Breast epithelium (tissue), 4 donors: ENCODE results near the gene RGS9. TPM values are rescaled to one million over a fixed set of nuclear protein-coding genes. Genes with fewer than 3 reads are reported as not detected.

Experiments used
- DNase-seq, 2 donors: peaks; one replicate each; pipeline ENCODE4 v3.0.0-alpha.2; 2019; ENCODE audit warnings: low spot score in 2 of 2
- H3K27ac ChIP-seq, 2 donors: fragments of 200-600 bp; sonication (generic) in 1 of 2; one replicate each; pipeline ENCODE4 v1.5.1; 2016 to 2019; ENCODE audit warnings: mild to moderate bottlenecking in 1 of 2
- H3K27me3 ChIP-seq, 2 donors: fragments of 200-600 bp; sonication (generic) in 1 of 2; one replicate each; pipeline versions ENCODE4 v1.5.1 to v1.6.0; 2017 to 2019; ENCODE audit warnings: control low read depth in 1 of 2, mild to moderate bottlenecking in 1 of 2
- H3K36me3 ChIP-seq: fragments of 200-600 bp; one replicate; pipeline ENCODE4 v1.5.1; 2019
- H3K4me1 ChIP-seq, 2 donors: fragments of 200-600 bp; sonication (generic); one replicate each; pipeline ENCODE4 v1.5.1; 2016 to 2019; ENCODE audit warnings: control low read depth in 1 of 2
- H3K4me3 ChIP-seq, 3 donors: fragments of 200-600 bp; sonication (generic); 1 replicate in 2 of 3; 2 replicates in 1 of 3; pipeline ENCODE4 v1.5.1; 2016 to 2019; ENCODE audit warnings: mild to moderate bottlenecking in 3 of 3, moderate library complexity in 2 of 3
- H3K9me3 ChIP-seq, 2 donors: fragments of 200-600 bp; sonication (generic) in 1 of 2; one replicate each; pipeline ENCODE4 v1.5.1; 2016 to 2019; ENCODE audit warnings: control low read depth in 1 of 2
- CTCF ChIP-seq, 3 donors: fragments of 450-650 bp; IDR thresholded peaks; one replicate each; pipeline ENCODE4 v1.5.1; 2016 to 2017; ENCODE audit warnings: antibody characterized with exemption in 3 of 3, mild to moderate bottlenecking in 3 of 3, moderate library complexity in 3 of 3
- POLR2A ChIP-seq: fragments of 450-650 bp; IDR thresholded peaks from one replicate; pipeline ENCODE4 v1.6.1; 2016; ENCODE audit warnings: antibody characterized with exemption, mild to moderate bottlenecking, moderate library complexity
- POLR2AphosphoS5 ChIP-seq, 3 donors: sonication (generic); formaldehyde crosslinking; IDR thresholded peaks; one replicate each; pipeline ENCODE4 v1.6.1; 2017; ENCODE audit warnings: antibody characterized with exemption in 3 of 3
- intact Hi-C: fragments of 100-400 bp; cut with DNase I; formaldehyde crosslinking; loops from one replicate; pipeline ENCODE4 v1.15.1; 2023; ENCODE audit warnings: low total_unique reads
- total RNA-seq, 3 donors: library from RNA; depleted of rRNA; stranded (reverse); fragments of >200 nt; gene quantifications; one replicate each; pipeline ENCODE4 v1.1.0, GENCODE V29; 2016

The RGS9 gene
- total RNA-seq, 3 donors from 2014 or later, result 1.6 to 6.9 (median 5.0) TPM

- DNase-seq, result no peak
- Histone ChIP-seq H3K4me3 (no peak overlapping the region), H3K27ac (no peak overlapping the region), H3K9me3 (no peaks in the 10 kb centered on the region), H3K36me3 (no peaks in the 10 kb centered on the region), H3K27me3 (no peaks in the 10 kb centered on the region), H3K4me1 (peaks cover 4 to 10% of the 10 kb centered on the region in 2 donors)
- no peak for TF ChIP-seq POLR2A
- no peak for TF ChIP-seq POLR2AphosphoS5 (IDR thresholded peaks at IDR 0.05)
- intact Hi-C loops, result loop anchor here (10.0 kb wide), 2 partner anchors 49 to 139 kb away; partner anchors contain the start of gene GNA13
Measured at GRCh38 chr17:65103896-65104295, 33.3 kb upstream of the RGS9 start.

DNA sequence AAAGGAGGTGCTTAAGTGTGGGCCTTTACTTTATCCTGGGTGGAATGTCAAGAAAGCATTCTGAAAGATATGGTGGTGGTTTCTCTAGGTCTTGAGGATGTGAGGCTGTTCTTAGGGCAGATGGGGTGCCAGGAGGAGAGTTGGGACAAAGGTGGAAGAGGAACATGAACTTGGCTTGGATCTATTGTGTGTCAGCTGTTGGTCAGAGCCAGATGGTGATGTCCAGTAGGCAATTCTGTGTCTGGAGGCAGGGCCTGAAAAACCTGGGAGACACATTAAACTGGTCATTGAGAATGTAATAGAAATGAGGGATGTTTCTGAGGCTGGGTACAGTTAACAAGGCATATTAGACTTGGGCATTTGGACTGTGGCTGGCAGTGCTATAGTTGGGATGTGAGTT, 32.6 kb upstream of the RGS9 start:
- Histone ChIP-seq H3K4me1 (peaks cover 4 to 10% of the 10 kb centered on the region in 2 donors), H3K4me3 (no peak overlapping the region)

GRCh38 chr17:65104973-65105372, 32.2 kb upstream of the RGS9 start:
- no peaks in the 10 kb centered on the region for H3K9me3 ChIP-seq
- intact Hi-C loops, result loop anchor here (10.0 kb wide), 2 partner anchors 50 to 140 kb away; partner anchors contain the start of gene GNA13
- no peak for DNase-seq
- peaks cover 3 to 8% of the 10 kb centered on the region in 2 donors for H3K4me1 ChIP-seq
- no peaks in the 10 kb centered on the region for H3K36me3 ChIP-seq
- TF ChIP-seq CTCF (IDR thresholded peaks at IDR 0.05) (no peak), POLR2AphosphoS5 (IDR thresholded peaks at IDR 0.05) (no peak), POLR2A (no peak)
- no peaks in the 10 kb centered on the region for H3K27me3 ChIP-seq
- H3K27ac ChIP-seq, result no peak overlapping the region
- no peak overlapping the region for H3K4me3 ChIP-seq

More for the DNA sequence above, 32.6 kb upstream of the RGS9 start:
- H3K9me3 ChIP-seq, result no peaks in the 10 kb centered on the region
- H3K27ac ChIP-seq, result no peak overlapping the region
- no peaks in the 10 kb centered on the region for H3K36me3 ChIP-seq
- no peak for DNase-seq
- intact Hi-C loops, result loop anchor here (10.0 kb wide), 2 partner anchors 50 to 140 kb away; partner anchors contain the start of gene GNA13
- TF ChIP-seq CTCF (IDR thresholded peaks at IDR 0.05), result no peak
- no peak for TF ChIP-seq POLR2A
- no peak for TF ChIP-seq POLR2AphosphoS5 (IDR thresholded peaks at IDR 0.05)
- no peaks in the 10 kb centered on the region for H3K27me3 ChIP-seq

DNA sequence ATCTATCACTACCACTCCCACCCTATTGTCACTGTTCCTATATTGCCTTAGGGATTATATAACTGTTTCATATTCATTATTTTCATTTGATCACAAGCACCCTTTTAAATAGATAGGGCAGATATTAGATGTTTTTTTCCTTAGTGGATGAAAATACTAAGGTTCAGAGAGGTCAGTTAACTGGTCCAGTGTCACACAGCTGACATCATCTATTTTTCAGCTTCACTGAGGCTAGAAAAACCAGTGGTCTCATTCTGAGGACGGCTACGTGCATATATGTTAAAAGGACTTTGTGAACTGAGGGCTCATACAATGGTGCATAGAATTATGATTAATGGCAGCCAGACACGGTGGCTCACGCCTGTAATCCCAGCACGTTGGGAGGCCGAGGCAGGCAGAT, 29.0 kb upstream of the RGS9 start:
- TF ChIP-seq POLR2AphosphoS5 (IDR thresholded peaks at IDR 0.05), result no peak
- no peak for TF ChIP-seq CTCF (IDR thresholded peaks at IDR 0.05)
- no peak for TF ChIP-seq POLR2A
- no peaks in the 10 kb centered on the region for H3K27me3 ChIP-seq
- peak overlapping the region; percentile 49 to 74 for H3K27ac ChIP-seq
- DNase-seq, result no peak
- H3K9me3 ChIP-seq, result no peaks in the 10 kb centered on the region
- H3K4me1 ChIP-seq, result peaks cover 0 to 5% of the 10 kb centered on the region in 2 donors
- intact Hi-C loops, result loop anchor here (10.0 kb wide), 2 partner anchors 53 to 143 kb away; partner anchors contain the start of gene GNA13
- no peak overlapping the region for H3K4me3 ChIP-seq
- H3K36me3 ChIP-seq, result no peaks in the 10 kb centered on the region

DNA sequence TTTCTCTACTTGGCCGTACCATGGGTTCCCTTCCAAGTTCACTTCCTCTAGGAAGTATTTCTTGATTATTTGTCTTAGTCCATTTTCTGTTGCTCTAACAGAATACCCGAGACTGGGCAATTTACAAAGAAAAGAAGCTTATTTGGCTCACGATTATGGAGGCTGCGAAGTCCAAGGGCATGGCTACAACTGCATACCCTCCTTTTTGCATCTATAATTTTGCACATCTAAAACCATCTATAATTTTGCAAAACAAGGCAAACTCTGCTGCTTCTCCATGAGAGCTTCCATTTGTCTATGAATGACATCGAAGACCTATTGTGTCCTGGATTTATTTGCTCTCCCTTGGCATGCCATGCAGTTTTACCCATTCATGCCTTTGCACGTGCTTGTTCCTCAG, 27.6 kb upstream of the RGS9 start:
- TF ChIP-seq POLR2AphosphoS5 (IDR thresholded peaks at IDR 0.05) (no peak), CTCF (IDR thresholded peaks at IDR 0.05) (no peak)
- DNase-seq, result no peak
- Histone ChIP-seq H3K9me3 (no peaks in the 10 kb centered on the region), H3K36me3 (no peaks in the 10 kb centered on the region), H3K4me3 (no peak overlapping the region), H3K4me1 (peaks cover 0 to 5% of the 10 kb centered on the region in 2 donors), H3K27ac (no peak overlapping the region), H3K27me3 (no peaks in the 10 kb centered on the region)
- intact Hi-C loops, result loop anchor here (10.0 kb wide), 2 partner anchors 55 to 145 kb away; partner anchors contain the start of gene GNA13
